K562 (cell line): Measurements from ENCODE around the gene GAB4.

ENCODE experiments used
- EP300 ChIP-seq: IDR thresholded peaks from 2 replicates; pipeline ENCODE4 v1.6.1; 2012; ENCODE audit warnings: low read length, improper control_type of control experiment
- RBM15 ChIP-seq: fragments of 200-400 bp; formaldehyde crosslinking; IDR thresholded peaks from 2 replicates; pipeline ENCODE4 v1.6.1; 2018; ENCODE audit warnings: mild to moderate bottlenecking, low read length, moderate library complexity; ENCODE audit not compliant: insufficient read depth

DNA sequence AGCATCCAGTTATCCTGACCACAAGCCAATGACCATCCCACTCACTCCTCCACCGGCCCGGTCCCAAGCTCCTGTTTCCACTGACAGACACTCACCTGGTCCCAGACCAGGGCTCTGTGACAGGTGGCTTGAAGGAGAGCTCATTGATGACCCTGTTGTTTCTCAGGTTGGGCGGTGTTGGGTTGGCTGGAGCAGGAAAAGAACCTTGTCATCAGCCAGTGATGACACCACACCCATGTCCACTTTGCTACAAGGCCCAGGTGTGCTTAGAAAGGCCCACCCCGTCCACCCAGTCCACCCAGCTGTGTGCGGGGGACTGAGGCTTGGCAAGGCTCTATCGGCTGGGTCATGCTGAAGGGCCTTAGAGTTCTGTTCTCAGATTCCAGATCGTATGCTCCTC lies 42.9 kb downstream of the GAB4 start:
- TF ChIP-seq RBM15: no peak
- no peak for TF ChIP-seq EP300
